GM12878 (cell line): Measurements from ENCODE around the gene RPAP3. TPM values are rescaled to one million over a fixed set of nuclear protein-coding genes. Genes with fewer than 3 reads are reported as not detected.

Source experiments
- CTCF ChIP-seq, 3 experiments: IDR thresholded peaks in 2 of 3; conservative IDR thresholded peaks in 1 of 3; 2 replicates each; pipeline ENCODE4 v1.5.1; 2011; ENCODE audit warnings: low read depth in 3 of 3, low read length in 3 of 3, mild to moderate bottlenecking in 3 of 3, control low read depth in 2 of 3, moderate library complexity in 2 of 3, inconsistent platforms in 1 of 3, mixed read lengths in 1 of 3; ENCODE audit not compliant: control insufficient read depth in 2 of 3, insufficient read depth in 1 of 3; ENCODE audit errors: extremely low read depth in 1 of 3
- ELK1 ChIP-seq: IDR thresholded peaks from 2 replicates; pipeline ENCODE4 v1.6.1; 2012; ENCODE audit warnings: low read depth, low read length, improper control_type of control experiment
- IKZF1 ChIP-seq: fragments of 450-650 bp; conservative IDR thresholded peaks from 2 replicates; pipeline ENCODE4 v1.6.1; 2017; ENCODE audit warnings: antibody characterized with exemption, mild to moderate bottlenecking
- KLF5 ChIP-seq: fragments of 450-650 bp; IDR thresholded peaks from 2 replicates; pipeline ENCODE4 v1.6.1; 2014; ENCODE audit warnings: mild to moderate bottlenecking; ENCODE audit not compliant: partially characterized antibody
- NFIC ChIP-seq: IDR thresholded peaks from 2 replicates; pipeline ENCODE4 v1.6.1; 2012; ENCODE audit warnings: low read depth, mild to moderate bottlenecking, inconsistent platforms, low read length, moderate library complexity
- NRF1 ChIP-seq: conservative IDR thresholded peaks from 2 replicates; pipeline ENCODE4 v1.6.1; 2011; ENCODE audit warnings: mild to moderate bottlenecking, low read depth, low read length, improper control_type of control experiment
- PAX8 ChIP-seq: fragments of 450-650 bp; IDR thresholded peaks from 2 replicates; pipeline ENCODE4 v1.6.1; 2017; ENCODE audit warnings: mild to moderate bottlenecking, moderate library complexity
- POLR2AphosphoS2 ChIP-seq: IDR thresholded peaks from 2 replicates; pipeline ENCODE4 v1.6.1; 2011; ENCODE audit warnings: low read depth, mild to moderate bottlenecking, low read length, improper control_type of control experiment, moderate library complexity
- PRDM15 ChIP-seq: fragments of 450-650 bp; formaldehyde crosslinking; IDR thresholded peaks from 2 replicates; pipeline ENCODE4 v1.4.0; 2020; ENCODE audit warnings: mild to moderate bottlenecking, moderate library complexity
- RELB ChIP-seq: fragments of 450-650 bp; IDR thresholded peaks from 2 replicates; pipeline ENCODE4 v1.6.1; 2017; ENCODE audit warnings: low read depth, mild to moderate bottlenecking, moderate library complexity
- SUZ12 ChIP-seq: fragments of 200-600 bp; sonication (generic); IDR thresholded peaks from one replicate; pipeline ENCODE4 v1.6.1; 2018; ENCODE audit warnings: antibody characterized with exemption, mild to moderate bottlenecking; ENCODE audit not compliant: unreplicated experiment
- TBL1XR1 ChIP-seq: IDR thresholded peaks from 2 replicates; pipeline ENCODE4 v1.6.1; 2012; ENCODE audit warnings: low read depth, low read length, improper control_type of control experiment
- TCF12 ChIP-seq: IDR thresholded peaks from 2 replicates; pipeline ENCODE4 v1.6.1; 2011; ENCODE audit warnings: low read depth, mild to moderate bottlenecking, low read length
- ZBED1 ChIP-seq: IDR thresholded peaks from 2 replicates; pipeline ENCODE4 v1.6.1; 2016; ENCODE audit warnings: borderline replicate concordance
- ZNF24 ChIP-seq: fragments of 450-650 bp; IDR thresholded peaks from 2 replicates; pipeline ENCODE4 v1.6.1; 2017; ENCODE audit warnings: antibody characterized with exemption, mild to moderate bottlenecking
- ZNF687 ChIP-seq: fragments of 450-650 bp; IDR thresholded peaks from 2 replicates; pipeline ENCODE4 v1.6.1; 2017; ENCODE audit warnings: mild to moderate bottlenecking, moderate library complexity
- polyA plus RNA-seq, 11 experiments: library from polyadenylated mRNA; depleted of rRNA in 4 of 11; unstranded in 6 of 11; stranded (reverse) in 5 of 11; fragments of >200 nt; fragmentation: Nextera tagmentation in 4 of 11; fragmentation: Illumina TruSeq in 1 of 11; extraction: Ambion mirVana in 4 of 11; extraction: Trizol in 1 of 11; gene quantifications; 1 replicate in 1 of 11; 2 replicates in 10 of 11; pipeline versions ENCODE4 v1.2.1 to v1.2.3, GENCODE V29; 2011 to 2016; ENCODE audit warnings: inconsistent platforms in 2 of 11, missing spikeins in 2 of 11, low read depth in 1 of 11
- total RNA-seq, 4 experiments: library from RNA; depleted of rRNA in 3 of 4; stranded (reverse); fragments of >200 nt in 3 of 4; fragmentation: Illumina TruSeq in 1 of 4; extraction: Trizol in 1 of 4; gene quantifications; 2 replicates each; pipeline versions ENCODE4 v1.2.1 to v1.2.3, GENCODE V29; 2013 to 2021

The RPAP3 gene
- total and polyA plus RNA-seq, 10 of the 15 experiments (the other 5 are each of a cell fraction or from before 2014, with no cell fraction given), result 14.1 to 50.6 (median 28.4) TPM

- TF ChIP-seq RELB, result no peak
- TF ChIP-seq IKZF1, result peak; percentile 81
- TF ChIP-seq ELK1, result no peak
- no peak for TF ChIP-seq PAX8
- TF ChIP-seq CTCF (IDR thresholded peaks at IDR 0.05 in 2 of 3, conservative IDR thresholded peaks at IDR 0.05 in 1 of 3; ENCODE audit: control insufficient read depth in 2 of 3, extremely low read depth in 1 of 3, insufficient read depth in 1 of 3, low read depth in 3 of 3, low read length in 3 of 3), result peak; percentile 38 to 60 (median 48); a peak in 4 of 6 replicates
- TF ChIP-seq NFIC, result no peak
- no peak for TF ChIP-seq SUZ12
- TF ChIP-seq TCF12, result 0 out of 2 replicates have a peak, but pooled peaks have one; percentile 10
- TF ChIP-seq ZNF24, result no peak
- TF ChIP-seq KLF5, result peak; percentile 41
- TF ChIP-seq TBL1XR1, result 0 out of 2 replicates have a peak, but pooled peaks have one; percentile 23
- peak; percentile 47 for TF ChIP-seq NRF1
- TF ChIP-seq ZBED1, result no peak
- TF ChIP-seq PRDM15 (CRISPR knock-in tag), result no peak
- no peak; the same call in 1 of the 2 replicates for TF ChIP-seq ZNF687
- TF ChIP-seq POLR2AphosphoS2, result peak; percentile 81
Measured at GRCh38 chr12:47705566-47706425, at the start of gene RPAP3 (continued).
